GM19467 (cell line): ENCODE data around the gene PHC1.
"Not testable (repeated sequence)": the region's sequence is repeated elsewhere in the genome, so short reads cannot be mapped to it uniquely, and the experiment has no call there.

Experiments used
- ATAC-seq: cut with Tn5 transposase; IDR thresholded peaks from one replicate; pipeline ENCODE4 v1.9.1; 2021; ENCODE audit warnings: mild to moderate bottlenecking, moderate library complexity; ENCODE audit not compliant: unreplicated experiment

Gene PHC1

GRCh38 chr12:8914033-8914715 lies at the start of gene PHC1:
Gene PHC1, plus strand, starts transcription at chr12:8914509. Its CDS starts 3,169 bp downstream, at chr12:8917678.
- peak; percentile 39 for ATAC-seq

DNA sequence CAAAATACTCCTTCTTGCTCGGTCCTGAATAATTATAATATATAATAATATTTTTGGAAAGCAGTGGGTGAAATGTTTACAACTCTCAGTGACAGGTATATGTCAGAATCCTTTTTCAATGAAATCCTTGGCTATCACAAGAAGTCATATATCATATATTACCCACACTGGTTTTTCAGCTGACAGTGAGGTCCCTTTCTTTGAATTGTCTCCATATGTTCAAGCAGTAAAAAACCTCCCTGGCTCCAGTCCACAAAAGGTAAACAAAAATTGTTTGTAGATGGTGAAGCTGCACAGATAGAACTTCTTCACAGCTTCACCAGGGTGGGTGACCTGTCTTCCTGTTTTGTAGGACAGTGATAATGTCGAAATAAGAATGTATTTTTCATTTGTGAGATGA lies 47.9 kb upstream of the PHC1 start:
- no peak for ATAC-seq

- ATAC-seq = no peak
These were observed 47.3 kb upstream of the PHC1 start for GRCh38 chr12:8867009-8867408.

DNA sequence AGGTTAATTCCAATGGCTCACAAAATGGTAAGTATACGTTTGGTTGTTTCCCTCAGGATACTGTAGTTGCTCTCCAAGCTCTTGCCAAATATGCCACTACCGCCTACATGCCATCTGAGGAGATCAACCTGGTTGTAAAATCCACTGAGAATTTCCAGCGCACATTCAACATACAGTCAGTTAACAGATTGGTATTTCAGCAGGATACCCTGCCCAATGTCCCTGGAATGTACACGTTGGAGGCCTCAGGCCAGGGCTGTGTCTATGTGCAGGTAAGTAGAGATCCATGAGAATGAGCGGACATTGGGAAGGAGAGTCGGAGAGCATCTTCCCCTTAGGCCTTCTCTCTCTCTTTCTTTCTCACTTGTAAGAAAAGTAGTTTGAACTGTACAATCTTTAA lies 46.5 kb upstream of the PHC1 start:
- ATAC-seq = no peak

GRCh38 chr12:8870586-8870985 lies 43.7 kb upstream of the PHC1 start:
- no peak for ATAC-seq

DNA sequence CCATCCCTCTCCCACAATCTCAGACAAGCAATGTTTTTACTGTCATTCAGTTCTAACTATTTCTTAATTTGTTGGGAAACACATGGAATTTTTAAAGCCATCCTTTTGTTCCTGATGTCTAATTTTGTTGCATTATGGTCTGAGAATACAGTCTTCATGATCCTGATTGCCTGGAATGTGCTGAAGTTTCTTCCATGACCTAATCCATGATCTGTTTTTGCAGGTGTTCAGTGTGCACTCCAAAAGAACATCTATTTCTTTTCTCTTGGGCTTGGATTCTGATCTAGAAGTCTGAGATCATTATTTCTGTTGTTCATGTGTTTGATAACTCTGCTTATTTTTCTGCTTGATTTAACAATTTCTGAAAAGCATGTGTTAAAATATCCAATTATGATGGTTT lies 43.2 kb upstream of the PHC1 start:
- ATAC-seq = no peak

GRCh38 chr12:8876887-8877286 lies 37.4 kb upstream of the PHC1 start:
- ATAC-seq = no peak

GRCh38 chr12:8886502-8887284 lies 27.6 kb upstream of the PHC1 start:
- no peak for ATAC-seq

DNA sequence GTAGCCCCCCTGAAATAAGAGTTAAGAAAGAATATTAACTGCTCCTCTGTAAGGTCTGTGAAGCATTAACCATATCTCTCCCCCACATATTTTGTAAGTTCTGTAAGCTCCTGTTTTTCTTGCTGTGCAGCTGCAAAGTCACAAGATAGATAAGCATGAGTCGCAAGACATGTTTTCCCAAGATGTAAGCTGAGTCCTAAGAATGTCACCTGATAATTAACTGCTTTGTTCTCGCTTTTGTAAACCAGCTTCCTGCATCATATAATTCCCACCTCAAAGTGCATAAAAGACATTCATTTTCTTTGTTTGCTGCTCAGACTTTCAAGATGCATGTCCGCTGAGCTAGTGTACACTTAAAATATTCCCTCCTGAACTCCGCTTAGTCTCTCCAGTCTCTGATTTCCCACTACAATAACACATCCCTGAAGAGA lies 27.0 kb upstream of the PHC1 start:
- no peak for ATAC-seq

DNA sequence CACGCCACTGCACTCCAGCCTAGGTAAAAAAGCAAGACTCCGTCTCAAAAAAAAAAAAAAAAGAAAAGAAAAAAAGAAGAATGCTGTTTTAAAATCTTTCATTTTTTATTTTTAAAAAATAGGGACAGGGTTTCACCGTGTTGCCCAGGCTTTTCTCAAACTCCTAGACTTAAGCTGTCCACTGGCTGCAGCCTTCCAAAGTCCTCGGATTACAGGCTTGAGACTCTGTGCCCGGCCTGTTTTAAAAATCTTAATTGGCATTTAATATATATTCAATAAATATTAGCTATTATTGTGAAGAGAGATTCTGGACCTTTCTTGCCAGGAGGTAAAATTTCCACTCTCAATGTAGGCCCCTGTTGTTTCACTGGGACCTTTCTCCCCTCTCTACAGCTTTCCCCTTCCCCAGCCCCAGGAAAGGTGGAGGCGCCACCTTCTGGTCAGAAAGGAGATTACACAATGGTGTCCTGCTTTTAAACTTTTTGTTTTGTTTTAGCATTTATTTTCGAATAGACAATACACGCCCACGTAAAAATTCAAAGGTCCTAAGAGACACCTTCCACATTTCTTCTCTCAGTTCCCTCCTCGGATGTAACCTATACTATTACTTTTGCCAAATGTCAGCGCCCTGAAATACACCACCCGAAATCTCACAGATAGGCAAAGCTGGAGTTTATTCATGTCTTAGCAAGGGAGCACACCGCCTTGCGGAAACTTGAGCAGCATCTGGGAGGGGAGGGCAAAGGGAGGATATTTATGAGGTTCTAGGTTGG lies 23.8 kb upstream of the PHC1 start:
- no peak for ATAC-seq

DNA sequence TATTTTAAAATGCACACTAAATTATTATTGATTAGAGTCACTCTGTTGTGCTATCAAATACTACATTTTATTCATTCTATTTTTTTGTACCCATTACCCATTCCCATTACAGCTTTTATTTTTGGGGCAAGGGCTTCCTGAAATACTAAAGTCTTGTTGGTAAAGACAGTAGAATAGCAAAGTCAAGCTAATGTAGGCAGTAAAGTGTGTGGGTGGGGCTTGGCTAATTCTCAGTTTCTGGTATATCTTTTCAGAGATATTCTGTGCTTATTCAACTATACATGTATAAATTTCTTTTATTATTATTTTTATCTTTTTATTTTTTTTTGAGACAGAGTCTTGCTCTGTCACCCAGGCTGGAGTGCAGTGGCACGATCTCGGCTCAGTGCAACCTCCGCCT lies 22.3 kb upstream of the PHC1 start:
- ATAC-seq = no peak

GRCh38 chr12:8894378-8894777 lies 19.9 kb upstream of the PHC1 start:
- no peak for ATAC-seq

- no peak for ATAC-seq
These were observed 19.3 kb upstream of the PHC1 start for GRCh38 chr12:8894986-8895385.

- no peak for ATAC-seq
These were observed 17.2 kb upstream of the PHC1 start for GRCh38 chr12:8897081-8897480.

GRCh38 chr12:8899830-8900229 lies 14.5 kb upstream of the PHC1 start:
- ATAC-seq = no peak

DNA sequence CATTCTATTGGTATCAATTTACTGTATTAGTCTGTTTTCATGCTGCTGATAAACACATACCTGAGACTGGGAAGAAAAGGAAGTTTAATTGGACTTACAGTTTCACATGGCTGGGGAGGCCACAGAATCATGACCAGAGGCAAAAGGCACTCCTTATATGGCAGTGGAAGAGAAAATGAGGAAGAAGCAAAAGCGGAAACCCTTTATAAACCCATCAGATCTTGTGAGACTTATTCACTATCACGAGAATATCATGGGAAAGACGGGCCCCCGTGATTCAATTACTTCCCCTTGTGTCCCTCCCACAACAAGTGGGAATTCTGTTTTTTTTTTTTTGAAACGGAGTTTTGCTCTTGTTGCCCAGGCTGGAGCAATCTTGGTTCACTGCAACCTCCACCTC lies 11.6 kb upstream of the PHC1 start:
- ATAC-seq = not testable (repeated sequence)

DNA sequence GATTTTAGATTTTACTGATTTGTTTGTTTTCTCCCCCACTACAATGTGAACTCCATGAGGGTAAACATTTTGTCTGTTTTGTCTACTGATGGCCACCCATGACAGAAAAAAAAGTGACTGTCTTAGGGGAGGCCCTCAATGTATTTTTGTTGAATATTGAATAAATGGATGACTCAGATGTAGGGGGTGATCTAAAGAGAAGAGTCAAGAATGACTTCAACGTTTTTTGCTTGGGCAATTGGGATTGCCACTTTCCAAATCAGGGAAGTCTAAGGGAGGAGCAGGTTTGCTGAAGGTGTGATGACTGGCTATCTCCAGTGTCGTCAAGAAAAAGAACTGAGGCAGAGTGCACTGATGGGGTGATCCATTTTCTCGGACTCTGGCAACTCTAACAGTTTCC lies 10.7 kb upstream of the PHC1 start:
- no peak for ATAC-seq

DNA sequence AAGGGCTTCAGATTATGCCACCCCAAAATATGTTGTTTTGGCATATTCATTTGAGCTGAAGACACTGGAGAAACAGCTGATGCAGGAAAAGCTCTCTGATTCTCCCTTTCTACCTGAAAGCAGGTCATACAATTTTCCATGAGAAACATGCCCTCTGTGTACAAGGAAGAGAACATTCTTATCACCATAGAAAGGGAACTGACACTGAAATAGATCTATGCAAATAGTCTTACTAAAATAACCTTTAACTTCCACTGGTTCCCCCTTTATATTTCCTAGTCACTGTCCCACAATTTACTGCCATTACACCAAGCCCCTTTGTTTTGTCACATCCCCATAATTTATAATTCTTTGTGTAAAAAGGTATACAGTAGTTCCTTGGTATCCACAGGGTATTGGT lies 9.6 kb upstream of the PHC1 start:
- no peak for ATAC-seq

DNA sequence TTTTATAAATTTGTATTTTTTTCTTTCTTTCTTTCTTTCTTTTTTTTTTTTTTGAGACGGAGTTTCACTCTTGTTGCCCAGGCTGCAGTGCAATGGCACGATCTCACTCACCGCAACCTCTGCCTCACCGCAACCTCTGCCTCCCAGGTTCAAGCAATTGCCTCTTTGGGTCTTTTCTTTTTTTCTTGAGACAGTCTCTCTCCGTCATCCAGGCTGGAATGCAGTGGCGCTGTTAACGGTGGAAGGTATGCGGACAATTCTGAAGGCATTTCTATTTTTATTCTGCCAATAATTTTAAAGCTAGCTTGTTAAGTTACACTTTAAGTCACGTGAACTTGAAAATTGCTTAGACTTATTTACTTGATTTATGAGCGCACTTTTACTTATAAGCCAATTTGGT lies 8.8 kb upstream of the PHC1 start:
- ATAC-seq = no peak

- ATAC-seq = no peak
These were observed 7.8 kb upstream of the PHC1 start for GRCh38 chr12:8906266-8907180.

GRCh38 chr12:8907513-8907912 lies 6.8 kb upstream of the PHC1 start:
- no peak for ATAC-seq
